Mucosa of stomach (tissue), 1 donor: ENCODE results near the gene ST8SIA1.
A peak's percentile ranks its signal among the peaks of the same experiment; 100 is the strongest.

ENCODE experiments used
- H3K27me3 ChIP-seq: one replicate; pipeline ENCODE4 v1.7.0; 2013; ENCODE audit warnings: mild to moderate bottlenecking, low read length; ENCODE audit not compliant: control insufficient read depth, insufficient read depth
- H3K36me3 ChIP-seq: one replicate; pipeline ENCODE4 v1.7.0; 2013; ENCODE audit warnings: low read length; ENCODE audit not compliant: control insufficient read depth, insufficient read depth
- H3K4me1 ChIP-seq: one replicate; pipeline ENCODE4 v1.7.0; 2013; ENCODE audit warnings: mild to moderate bottlenecking, low read length; ENCODE audit not compliant: control insufficient read depth, insufficient read depth
- H3K4me3 ChIP-seq: one replicate; pipeline ENCODE4 v1.7.0; 2013; ENCODE audit warnings: low read length
- H3K9ac ChIP-seq: one replicate; pipeline ENCODE4 v1.7.0; 2013; ENCODE audit warnings: mild to moderate bottlenecking, low read length, moderate library complexity
- H3K9me3 ChIP-seq: one replicate; pipeline ENCODE4 v1.7.0; 2013; ENCODE audit warnings: mild to moderate bottlenecking, low read length, moderate library complexity; ENCODE audit not compliant: control insufficient read depth
- donor health status: Pancreatic carcinoma.

Gene ST8SIA1

DNA sequence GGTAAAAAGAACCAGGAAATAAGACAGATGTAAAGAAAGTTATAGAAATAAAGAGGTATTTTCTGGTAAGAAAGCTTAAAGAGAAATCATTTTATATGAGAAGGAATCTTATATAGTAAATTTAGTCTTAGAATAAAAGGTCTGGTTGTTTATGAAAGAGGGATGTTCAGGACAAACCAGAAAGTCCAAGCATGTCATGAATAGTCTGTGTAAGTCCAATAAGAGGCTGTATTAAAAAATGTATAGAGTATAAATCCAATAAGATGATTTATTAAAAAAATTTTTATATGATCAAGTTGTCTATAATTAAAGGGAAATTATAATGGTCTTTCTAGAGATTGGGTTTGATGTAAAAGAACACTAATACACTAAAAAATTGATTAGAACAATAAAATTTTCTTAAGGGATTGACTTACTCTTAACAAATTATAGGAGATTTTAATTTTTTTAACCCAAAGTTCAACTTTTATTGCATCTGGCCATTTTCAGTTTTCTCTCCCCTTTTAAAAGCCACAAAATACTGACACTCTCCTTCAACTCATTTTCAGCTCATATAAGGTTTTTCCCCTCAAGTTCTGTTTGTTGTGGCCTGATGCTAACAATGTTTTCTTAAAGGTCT, 35.1 kb downstream of the ST8SIA1 start:
- no peaks in the 10 kb centered on the region for H3K4me1 ChIP-seq

GRCh38 chr12:22289250-22289649, 45.3 kb downstream of the ST8SIA1 start:
- Histone ChIP-seq H3K4me3 (no peak overlapping the region), H3K9me3 (no peaks in the 10 kb centered on the region), H3K27me3 (no peaks in the 10 kb centered on the region), H3K9ac (no peak overlapping the region), H3K36me3 (no peaks in the 10 kb centered on the region), H3K4me1 (no peaks in the 10 kb centered on the region)

More for the DNA sequence above, 35.1 kb downstream of the ST8SIA1 start:
- no peak overlapping the region for H3K4me3 ChIP-seq
- no peaks in the 10 kb centered on the region for H3K36me3 ChIP-seq
- no peak overlapping the region for H3K9ac ChIP-seq
- H3K27me3 ChIP-seq: no peaks in the 10 kb centered on the region
- H3K9me3 ChIP-seq: no peaks in the 10 kb centered on the region

DNA sequence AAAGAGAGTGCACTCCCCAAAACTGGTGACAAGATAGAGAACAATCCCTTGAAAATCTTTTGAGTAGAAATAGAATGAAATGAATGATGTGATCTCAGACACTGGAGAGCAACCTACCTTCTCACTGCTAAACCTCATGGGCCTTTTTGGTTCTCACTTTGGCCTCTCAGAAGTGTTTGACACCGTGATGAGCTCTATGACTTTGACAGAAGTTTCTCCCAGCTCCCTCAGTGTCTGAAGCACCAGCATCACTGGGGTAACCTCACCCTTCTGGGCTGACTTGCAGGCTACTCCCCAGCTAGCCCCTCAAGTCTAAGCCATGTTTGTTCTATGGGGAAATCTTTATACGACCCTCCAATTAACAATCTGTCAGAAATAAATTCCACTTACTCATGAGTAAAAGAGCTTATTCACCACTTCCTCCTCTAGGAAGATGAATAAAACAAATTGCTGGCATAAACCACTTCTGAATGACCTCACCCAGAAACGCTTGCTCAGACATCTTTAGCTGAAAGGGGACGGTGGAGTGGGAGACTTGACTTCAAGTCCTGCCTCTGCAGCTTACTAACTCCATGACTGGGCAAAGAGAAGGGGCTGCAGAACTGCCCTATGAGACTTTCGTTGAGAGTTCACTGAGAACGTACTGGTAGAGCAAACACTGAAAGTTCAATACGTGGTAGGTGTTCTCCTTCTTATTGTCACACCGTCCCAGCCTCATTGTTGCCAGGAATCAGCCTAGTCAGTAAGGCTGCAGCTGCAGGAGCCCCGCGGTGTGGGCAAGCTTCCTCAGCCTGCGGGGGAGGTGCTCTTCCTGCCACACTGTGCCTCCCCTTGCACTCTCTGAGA, 46.5 kb downstream of the ST8SIA1 start:
- no peak overlapping the region for H3K4me3 ChIP-seq
- no peak overlapping the region for H3K9ac ChIP-seq
- no peaks in the 10 kb centered on the region for H3K36me3 ChIP-seq
- H3K27me3 ChIP-seq: no peaks in the 10 kb centered on the region
- H3K4me1 ChIP-seq: no peaks in the 10 kb centered on the region
- H3K9me3 ChIP-seq: no peaks in the 10 kb centered on the region

DNA sequence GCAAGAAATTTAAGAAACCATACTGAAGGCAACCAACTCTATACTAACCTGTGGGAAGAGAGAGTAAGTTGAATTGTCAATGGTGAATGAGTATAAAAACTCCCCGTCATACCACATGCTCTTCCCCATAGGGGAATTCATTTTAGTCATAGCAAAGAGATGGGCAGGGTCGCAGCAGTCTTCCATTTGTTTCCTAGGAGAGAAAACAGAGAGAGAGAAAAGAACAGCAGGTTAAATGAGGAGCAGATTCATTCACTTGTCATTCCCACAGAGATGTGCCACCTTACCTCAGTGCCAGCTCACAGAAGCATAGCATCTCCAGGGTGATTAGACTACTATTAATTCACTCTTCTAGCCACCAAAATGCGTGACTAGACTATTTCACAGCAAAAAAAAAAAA, 47.4 kb downstream of the ST8SIA1 start:
- no peak overlapping the region for H3K9ac ChIP-seq
- no peaks in the 10 kb centered on the region for H3K9me3 ChIP-seq
- no peaks in the 10 kb centered on the region for H3K4me1 ChIP-seq
- no peaks in the 10 kb centered on the region for H3K36me3 ChIP-seq
- H3K27me3 ChIP-seq: no peaks in the 10 kb centered on the region
- H3K4me3 ChIP-seq: no peak overlapping the region

GRCh38 chr12:22286569-22286968, 47.9 kb downstream of the ST8SIA1 start:
- Histone ChIP-seq H3K27me3 (no peaks in the 10 kb centered on the region), H3K9me3 (no peaks in the 10 kb centered on the region), H3K4me3 (no peak overlapping the region), H3K9ac (no peak overlapping the region), H3K36me3 (no peaks in the 10 kb centered on the region), H3K4me1 (no peaks in the 10 kb centered on the region)

- Histone ChIP-seq H3K27me3 (no peaks in the 10 kb centered on the region), H3K9ac (no peak overlapping the region), H3K36me3 (no peaks in the 10 kb centered on the region), H3K9me3 (no peaks in the 10 kb centered on the region), H3K4me3 (no peak overlapping the region), H3K4me1 (no peaks in the 10 kb centered on the region)
Measured at GRCh38 chr12:22285846-22286245, 48.7 kb downstream of the ST8SIA1 start.

DNA sequence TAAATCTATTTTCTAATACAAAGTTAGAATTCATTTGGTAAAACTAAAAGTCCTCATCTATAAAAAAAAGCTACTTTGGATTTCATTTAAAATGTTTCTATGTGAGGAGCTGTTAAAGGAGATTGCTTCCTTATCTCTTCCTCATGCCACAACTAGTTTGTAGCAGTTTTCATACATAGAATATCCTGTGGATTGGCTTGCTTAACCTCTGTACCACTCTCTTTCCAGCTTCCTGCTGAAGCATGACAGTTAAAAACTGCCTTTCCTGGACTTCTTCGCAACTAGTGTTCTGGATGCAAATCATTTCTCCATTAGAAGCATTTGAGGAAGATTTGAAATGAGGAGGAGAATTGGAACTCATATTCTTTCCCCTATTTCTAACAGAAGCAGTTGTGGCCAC, 49.6 kb downstream of the ST8SIA1 start:
- Histone ChIP-seq H3K4me3 (no peak overlapping the region), H3K36me3 (no peaks in the 10 kb centered on the region), H3K4me1 (no peaks in the 10 kb centered on the region), H3K9ac (no peak overlapping the region), H3K27me3 (no peaks in the 10 kb centered on the region), H3K9me3 (no peaks in the 10 kb centered on the region)

DNA sequence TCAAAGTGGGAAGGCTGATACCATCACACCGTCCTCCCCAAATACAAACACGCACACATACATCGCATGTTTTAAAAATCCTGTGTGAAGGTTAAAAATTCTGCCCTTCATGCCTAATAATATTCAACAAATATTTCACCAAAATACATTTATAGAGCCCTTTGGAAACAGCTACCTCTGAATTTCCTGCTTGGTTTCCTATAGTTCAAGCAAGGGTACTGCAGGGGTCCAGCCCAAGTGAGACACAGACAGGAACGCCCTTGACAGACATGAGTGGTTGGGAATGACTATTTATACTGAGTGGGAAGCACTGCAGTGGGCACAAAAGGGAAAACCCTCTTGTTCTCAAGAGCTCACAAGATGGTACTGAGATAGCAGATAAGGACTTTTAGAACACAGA, 51.0 kb downstream of the ST8SIA1 start:
- Histone ChIP-seq H3K4me3 (no peak overlapping the region), H3K9ac (no peak overlapping the region), H3K27me3 (no peaks in the 10 kb centered on the region), H3K9me3 (no peaks in the 10 kb centered on the region), H3K4me1 (no peaks in the 10 kb centered on the region), H3K36me3 (no peaks in the 10 kb centered on the region)

DNA sequence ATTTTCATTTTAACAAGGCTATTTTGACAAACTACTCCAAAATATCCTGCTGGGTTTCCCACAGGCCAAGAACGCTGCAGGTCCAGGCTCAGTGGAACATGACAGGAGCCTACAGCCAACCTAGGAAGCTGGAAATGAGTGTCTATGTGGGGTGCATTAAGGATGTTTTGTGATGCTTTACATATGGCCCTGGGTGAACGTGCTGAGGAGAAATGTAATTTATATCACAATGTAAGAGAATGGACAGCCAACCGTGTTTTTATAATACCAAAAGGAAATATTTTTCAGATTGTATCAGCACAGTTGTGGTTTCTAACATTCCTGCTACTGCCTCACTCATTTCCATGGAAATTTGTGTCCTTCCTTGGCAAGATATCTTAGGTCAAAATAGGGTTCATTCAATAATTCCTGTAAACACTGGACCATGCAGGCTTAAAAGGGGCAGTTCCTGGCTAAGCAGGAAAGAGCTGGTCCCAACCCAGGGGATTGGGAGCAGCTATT, 51.5 kb downstream of the ST8SIA1 start:
- Histone ChIP-seq H3K9ac (no peak overlapping the region), H3K36me3 (no peaks in the 10 kb centered on the region), H3K27me3 (no peaks in the 10 kb centered on the region), H3K9me3 (no peaks in the 10 kb centered on the region), H3K4me1 (no peaks in the 10 kb centered on the region), H3K4me3 (no peak overlapping the region)

GRCh38 chr12:22282283-22282682, 52.2 kb downstream of the ST8SIA1 start:
- H3K27me3 ChIP-seq: no peaks in the 10 kb centered on the region
- H3K4me1 ChIP-seq: no peaks in the 10 kb centered on the region
- no peaks in the 10 kb centered on the region for H3K36me3 ChIP-seq
- no peaks in the 10 kb centered on the region for H3K9me3 ChIP-seq
- H3K9ac ChIP-seq: no peak overlapping the region
- no peak overlapping the region for H3K4me3 ChIP-seq

- H3K4me1 ChIP-seq: peaks cover 7% of the 10 kb centered on the region
- H3K4me3 ChIP-seq: no peak overlapping the region
- H3K9me3 ChIP-seq: no peaks in the 10 kb centered on the region
- H3K36me3 ChIP-seq: no peaks in the 10 kb centered on the region
- no peaks in the 10 kb centered on the region for H3K27me3 ChIP-seq
- H3K9ac ChIP-seq: no peak overlapping the region
Measured at GRCh38 chr12:22276867-22277266, 57.6 kb downstream of the ST8SIA1 start.

DNA sequence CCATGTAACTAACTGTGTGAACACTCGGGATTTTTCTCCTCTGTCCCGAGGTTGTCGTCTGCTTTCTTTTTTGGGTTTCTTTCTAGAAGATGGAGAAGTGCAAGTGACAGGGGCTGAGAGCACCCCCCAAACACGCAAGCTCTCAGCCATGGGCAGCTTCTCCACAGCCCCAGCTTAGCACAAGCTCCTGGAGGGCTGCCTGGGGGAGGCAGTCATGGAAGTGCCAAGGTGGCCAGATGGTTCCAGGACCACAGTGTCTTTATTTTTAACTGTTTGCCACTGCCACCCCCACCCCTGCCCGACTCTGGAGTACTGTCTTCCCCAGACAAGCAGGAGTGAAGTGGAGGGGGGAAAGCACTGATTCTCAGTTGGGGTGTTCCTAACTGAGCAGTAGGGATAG, 58.2 kb downstream of the ST8SIA1 start:
- Histone ChIP-seq H3K9ac (peak overlapping the region; percentile 53), H3K4me1 (peaks cover 7% of the 10 kb centered on the region), H3K9me3 (no peaks in the 10 kb centered on the region), H3K27me3 (no peaks in the 10 kb centered on the region), H3K36me3 (no peaks in the 10 kb centered on the region), H3K4me3 (no peak overlapping the region)
